Suprapubic skin (tissue), 4 donors: Measurements from ENCODE around the gene ZDHHC3.

Experiments used
- CTCF ChIP-seq, 2 donors: fragments of 200-600 bp in 1 of 2; fragments of 450-650 bp in 1 of 2; sonication (generic) in 1 of 2; IDR thresholded peaks; one replicate each; pipeline ENCODE4 v1.5.1; 2016 to 2019; ENCODE audit warnings: antibody characterized with exemption in 2 of 2, mild to moderate bottlenecking in 1 of 2, moderate library complexity in 1 of 2
- EP300 ChIP-seq: sonication (generic); formaldehyde crosslinking; IDR thresholded peaks from one replicate; pipeline ENCODE4 v1.6.1; 2017; ENCODE audit warnings: antibody characterized with exemption
- POLR2A ChIP-seq, 2 donors: fragments of 450-650 bp; IDR thresholded peaks; one replicate each; pipeline ENCODE4 v1.6.1; 2017; ENCODE audit warnings: antibody characterized with exemption in 2 of 2, mild to moderate bottlenecking in 2 of 2, moderate library complexity in 2 of 2
- POLR2AphosphoS5 ChIP-seq, 3 donors: sonication (generic); formaldehyde crosslinking; IDR thresholded peaks; one replicate each; pipeline ENCODE4 v1.6.1; 2017; ENCODE audit warnings: antibody characterized with exemption in 3 of 3

GRCh38 chr3:44999782-45000181 is 23.8 kb upstream of the ZDHHC3 start:
- TF ChIP-seq POLR2AphosphoS5 (IDR thresholded peaks at IDR 0.05) (no peak), POLR2A (IDR thresholded peaks at IDR 0.05) (no peak), CTCF (IDR thresholded peaks at IDR 0.05) (no peak), EP300 (no peak)
